ENCODE results near the gene WDR44. TPM values are rescaled to one million over a fixed set of nuclear protein-coding genes. Genes with fewer than 3 reads are reported as not detected.
"Not testable (repeated sequence)": the region's sequence is repeated elsewhere in the genome, so short reads cannot be mapped to it uniquely, and the experiment has no call there.

Gene WDR44
- total RNA-seq, 1 donor from 2014 or later: 15.3 TPM

- intact Hi-C loops (cut with micrococcal nuclease): not testable (repeated sequence)
Observed at GRCh38 chrX:118470721-118471347, 124.9 kb downstream of the WDR44 start.

- intact Hi-C loops (cut with micrococcal nuclease): no loop called here
Observed at GRCh38 chrX:118474586-118474985, 128.7 kb downstream of the WDR44 start.

GRCh38 chrX:118475903-118476302, 130.0 kb downstream of the WDR44 start:
- intact Hi-C loops (cut with micrococcal nuclease): no loop called here

- intact Hi-C loops (cut with micrococcal nuclease): no loop called here
Observed at GRCh38 chrX:118480172-118480571, 134.3 kb downstream of the WDR44 start.

- intact Hi-C loops (cut with micrococcal nuclease): not testable (repeated sequence)
Observed at GRCh38 chrX:118482384-118482783, 136.5 kb downstream of the WDR44 start.

- intact Hi-C loops (cut with micrococcal nuclease): no loop called here
Observed at GRCh38 chrX:118484216-118484903, 138.5 kb downstream of the WDR44 start.

GRCh38 chrX:118486693-118487092, 140.8 kb downstream of the WDR44 start:
- intact Hi-C loops (cut with micrococcal nuclease): not testable (repeated sequence)

GRCh38 chrX:118493016-118493415, 147.1 kb downstream of the WDR44 start:
- intact Hi-C loops (cut with micrococcal nuclease): no loop called here

GRCh38 chrX:118493653-118494297, 147.9 kb downstream of the WDR44 start:
- intact Hi-C loops (cut with micrococcal nuclease): no loop called here

- intact Hi-C loops (cut with micrococcal nuclease): loop anchor here (1.0 kb wide), 1 partner anchor 149 kb away; the partner anchor contains the start of gene WDR44
Observed at GRCh38 chrX:118495061-118495921, 149.4 kb downstream of the WDR44 start, which contains the start of gene DOCK11. TSS of gene DOCK11 (plus strand) at chrX:118495815. CDS start at chrX:118495972, 157 bp downstream.

- intact Hi-C loops (cut with micrococcal nuclease): loop anchor here (1.0 to 2.0 kb wide), 3 partner anchors 37 to 150 kb away; partner anchors contain the start of gene WDR44
Observed at GRCh38 chrX:118495958-118496762, 150.3 kb downstream of the WDR44 start.

- intact Hi-C loops (cut with micrococcal nuclease): loop anchor here (1.0 to 2.0 kb wide), 4 partner anchors 32 to 108 kb away; no protein-coding TSS in a partner anchor
Observed at GRCh38 chrX:118496763-118497079, 150.8 kb downstream of the WDR44 start.

GRCh38 chrX:118497180-118497818, 151.4 kb downstream of the WDR44 start:
- intact Hi-C loops (cut with micrococcal nuclease): loop anchor here (1.0 to 2.0 kb wide), 4 partner anchors 31 to 108 kb away; no protein-coding TSS in a partner anchor

GRCh38 chrX:118498351-118498750, 152.4 kb downstream of the WDR44 start:
- intact Hi-C loops (cut with micrococcal nuclease): no loop called here

GRCh38 chrX:118498755-118499154, 152.8 kb downstream of the WDR44 start:
- intact Hi-C loops (cut with micrococcal nuclease): no loop called here

- intact Hi-C loops (cut with micrococcal nuclease): no loop called here
Observed at GRCh38 chrX:118499295-118499694, 153.4 kb downstream of the WDR44 start.
